Measurements from ENCODE around the gene TRPV5. TPM values are rescaled to one million over a fixed set of nuclear protein-coding genes. Genes with fewer than 3 reads are reported as not detected.

Gene TRPV5
- total and polyA plus RNA-seq, 8 donors = not detected

GRCh38 chr7:142954680-142955268 lies 21.2 kb upstream of the TRPV5 start:
- H3K27ac ChIP-seq = no peak overlapping the region
- H3K36me3 ChIP-seq = no peaks in the 10 kb centered on the region
- DNase-seq = no peak
- H3K4me1 ChIP-seq = peaks cover 0 to 8% (median 3%) of the 10 kb centered on the region in 4 donors
- H3K4me3 ChIP-seq = no peak overlapping the region
- TF ChIP-seq POLR2AphosphoS5 (IDR thresholded peaks at IDR 0.05) = no peak
- TF ChIP-seq POLR2A (IDR thresholded peaks at IDR 0.05) = no peak
- no peak for TF ChIP-seq EP300 (IDR thresholded peaks at IDR 0.05)
- no peak for TF ChIP-seq CTCF (IDR thresholded peaks at IDR 0.05)
- no peaks in the 10 kb centered on the region for H3K27me3 ChIP-seq
- intact Hi-C loops (cut with DNase I; ENCODE audit: low total_unique reads) = no loop called here
- peaks cover 0 to 15% (median 6%) of the 10 kb centered on the region in 4 donors for H3K9me3 ChIP-seq

GRCh38 chr7:142950235-142950634 lies 16.7 kb upstream of the TRPV5 start:
- H3K36me3 ChIP-seq = no peaks in the 10 kb centered on the region
- no peak for TF ChIP-seq CTCF (IDR thresholded peaks at IDR 0.05)
- no peak for TF ChIP-seq POLR2A (IDR thresholded peaks at IDR 0.05)
- TF ChIP-seq EP300 (IDR thresholded peaks at IDR 0.05) = no peak
- no peak for TF ChIP-seq POLR2AphosphoS5 (IDR thresholded peaks at IDR 0.05)
- peak in 1 of 2 donors; percentile 10 for DNase-seq

GRCh38 chr7:142948603-142949002 lies 15.1 kb upstream of the TRPV5 start:
- H3K27me3 ChIP-seq = peaks cover 0 to 4% (median 0%) of the 10 kb centered on the region in 3 donors
- intact Hi-C loops (cut with DNase I; ENCODE audit: low total_unique reads) = no loop called here
- no peak overlapping the region for H3K4me3 ChIP-seq
- H3K4me1 ChIP-seq = no peaks in the 10 kb centered on the region
- no peaks in the 10 kb centered on the region for H3K9me3 ChIP-seq
- no peak for DNase-seq
- H3K27ac ChIP-seq = no peak overlapping the region
- no peak for TF ChIP-seq CTCF (IDR thresholded peaks at IDR 0.05)
- no peak for TF ChIP-seq POLR2AphosphoS5 (IDR thresholded peaks at IDR 0.05)
- no peak for TF ChIP-seq EP300 (IDR thresholded peaks at IDR 0.05)
- no peak for TF ChIP-seq POLR2A (IDR thresholded peaks at IDR 0.05)
- H3K36me3 ChIP-seq = no peaks in the 10 kb centered on the region
- WGBS, 5 donors = 87 to 97% (median 95%) methylated on average over 4 of the region's 4 CpGs

More at GRCh38 chr7:142950235-142950634, 16.7 kb upstream of the TRPV5 start:
- Histone ChIP-seq H3K27ac (no peak overlapping the region), H3K4me3 (no peak overlapping the region), H3K9me3 (peaks cover 0 to 8% (median 5%) of the 10 kb centered on the region in 4 donors), H3K4me1 (no peaks in the 10 kb centered on the region), H3K27me3 (no peaks in the 10 kb centered on the region)
- intact Hi-C loops (cut with DNase I; ENCODE audit: low total_unique reads) = no loop called here

GRCh38 chr7:142945001-142945400 lies 11.5 kb upstream of the TRPV5 start:
- Histone ChIP-seq H3K4me3 (no peak overlapping the region), H3K36me3 (no peaks in the 10 kb centered on the region), H3K27me3 (peaks cover 0 to 4% (median 0%) of the 10 kb centered on the region in 3 donors), H3K9me3 (no peaks in the 10 kb centered on the region), H3K27ac (no peak overlapping the region), H3K4me1 (no peaks in the 10 kb centered on the region)
- 62 to 76% (median 74%) methylated on average over 3 of the region's 3 CpGs for WGBS, 5 donors
- intact Hi-C loops (cut with DNase I; ENCODE audit: low total_unique reads) = no loop called here
- no peak for DNase-seq
- no peak for TF ChIP-seq EP300 (IDR thresholded peaks at IDR 0.05)
- TF ChIP-seq POLR2AphosphoS5 (IDR thresholded peaks at IDR 0.05) = no peak
- no peak for TF ChIP-seq CTCF (IDR thresholded peaks at IDR 0.05)
- no peak for TF ChIP-seq POLR2A (IDR thresholded peaks at IDR 0.05)
